SK-N-MC (cell line): ENCODE measurements around the gene PDZD2.

ENCODE experiments used
- EZH2 ChIP-seq: fragments of 200-600 bp; sonication (generic); IDR thresholded peaks from one replicate; pipeline ENCODE4 v1.6.1; 2017; ENCODE audit warnings: antibody characterized with exemption
- FOXP2 ChIP-seq: optimal IDR thresholded peaks from 2 replicates; pipeline ENCODE3; 2011; ENCODE audit warnings: mild to moderate bottlenecking, moderate library complexity; ENCODE audit not compliant: insufficient read depth; ENCODE audit errors: extremely low read length, control extremely low read depth
- POLR2AphosphoS5 ChIP-seq: IDR thresholded peaks from 2 replicates; pipeline ENCODE4 v1.6.1; 2012; ENCODE audit warnings: mild to moderate bottlenecking, low read depth, low read length, borderline replicate concordance

GRCh38 chr5:31682025-31682424 lies 43.1 kb downstream of the PDZD2 start:
- TF ChIP-seq EZH2 = no peak
- no peak for TF ChIP-seq POLR2AphosphoS5
- no peak for TF ChIP-seq FOXP2
